Measurements from ENCODE around the gene ADAMTS12. TPM values are rescaled to one million over a fixed set of nuclear protein-coding genes. Genes with fewer than 3 reads are reported as not detected.

ADAMTS12 gene
- total and polyA plus RNA-seq, 4 donors: 0.49 to 6.4 (median 2.3) TPM

DNA sequence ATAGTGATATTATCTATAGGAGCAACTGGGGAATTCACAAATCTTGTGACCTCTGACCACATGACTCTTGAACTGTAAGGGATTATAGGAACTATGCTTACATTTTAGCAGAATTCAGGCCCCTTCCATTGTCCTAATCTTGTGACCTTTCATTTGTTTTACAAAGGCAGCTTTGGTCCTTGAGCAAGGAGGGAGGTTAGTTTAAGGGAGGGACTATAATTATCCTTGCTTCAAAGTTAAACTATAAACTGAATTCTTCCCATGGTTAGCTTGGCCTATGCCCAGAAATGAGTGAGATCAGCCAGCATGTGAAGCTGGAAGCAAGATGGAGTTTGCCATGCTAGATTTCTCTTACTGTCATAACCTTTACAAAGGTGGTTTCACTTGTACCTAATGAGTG, 399.8 kb downstream of the ADAMTS12 start:
- Histone ChIP-seq H3K27me3 (ENCODE audit: control insufficient read depth in 4 of 4, insufficient read depth in 4 of 4, low read length in 3 of 4) (no peaks in the 10 kb centered on the region), H3K9me3 (ENCODE audit: control insufficient read depth in 4 of 4, low read length in 3 of 4) (no peaks in the 10 kb centered on the region), H3K4me3 (ENCODE audit: low read depth in 1 of 3, low read length in 3 of 3) (no peak overlapping the region), H3K4me1 (ENCODE audit: control insufficient read depth in 4 of 4, insufficient read depth in 4 of 4, low read length in 3 of 4) (no peaks in the 10 kb centered on the region), H3K27ac (ENCODE audit: low read depth in 1 of 2, low read length in 2 of 2) (no peak overlapping the region), H3K9ac (ENCODE audit: low read depth in 1 of 2, low read length in 2 of 2) (no peak overlapping the region), H3K36me3 (ENCODE audit: control insufficient read depth in 4 of 4, insufficient read depth in 3 of 4, low read depth in 1 of 4, low read length in 3 of 4) (no peaks in the 10 kb centered on the region)
- DNase-seq (ENCODE audit: low spot score): no peak
- no peak for TF ChIP-seq HNF4G (IDR thresholded peaks at IDR 0.05)
- TF ChIP-seq GABPA (IDR thresholded peaks at IDR 0.05 in 1 of 2, conservative IDR thresholded peaks at IDR 0.05 in 1 of 2): no peak
- TF ChIP-seq HNF4A (conservative IDR thresholded peaks at IDR 0.05): no peak
- TF ChIP-seq YY1 (IDR thresholded peaks at IDR 0.05): no peak
- TF ChIP-seq RXRA (IDR thresholded peaks at IDR 0.05): no peak
- TF ChIP-seq FOXA2 (IDR thresholded peaks at IDR 0.05): no peak
- no peak for TF ChIP-seq FOXA1 (IDR thresholded peaks at IDR 0.05)
- TF ChIP-seq RAD21 (IDR thresholded peaks at IDR 0.05): no peak
- TF ChIP-seq, protein P1, sequence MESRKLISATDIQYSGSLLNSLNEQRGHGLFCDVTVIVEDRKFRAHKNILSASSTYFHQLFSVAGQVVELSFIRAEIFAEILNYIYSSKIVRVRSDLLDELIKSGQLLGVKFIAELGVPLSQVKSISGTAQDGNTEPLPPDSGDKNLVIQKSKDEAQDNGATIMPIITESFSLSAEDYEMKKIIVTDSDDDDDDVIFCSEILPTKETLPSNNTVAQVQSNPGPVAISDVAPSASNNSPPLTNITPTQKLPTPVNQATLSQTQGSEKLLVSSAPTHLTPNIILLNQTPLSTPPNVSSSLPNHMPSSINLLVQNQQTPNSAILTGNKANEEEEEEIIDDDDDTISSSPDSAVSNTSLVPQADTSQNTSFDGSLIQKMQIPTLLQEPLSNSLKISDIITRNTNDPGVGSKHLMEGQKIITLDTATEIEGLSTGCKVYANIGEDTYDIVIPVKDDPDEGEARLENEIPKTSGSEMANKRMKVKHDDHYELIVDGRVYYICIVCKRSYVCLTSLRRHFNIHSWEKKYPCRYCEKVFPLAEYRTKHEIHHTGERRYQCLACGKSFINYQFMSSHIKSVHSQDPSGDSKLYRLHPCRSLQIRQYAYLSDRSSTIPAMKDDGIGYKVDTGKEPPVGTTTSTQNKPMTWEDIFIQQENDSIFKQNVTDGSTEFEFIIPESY (IDR thresholded peaks at IDR 0.05): no peak
- no peak for TF ChIP-seq REST (IDR thresholded peaks at IDR 0.05)
- TF ChIP-seq JUND (IDR thresholded peaks at IDR 0.05): no peak

GRCh38 chr5:33490071-33490665, 401.6 kb downstream of the ADAMTS12 start:
- H3K9ac ChIP-seq (ENCODE audit: low read depth in 1 of 2, low read length in 2 of 2): no peak overlapping the region
- TF ChIP-seq GABPA (IDR thresholded peaks at IDR 0.05 in 1 of 2, conservative IDR thresholded peaks at IDR 0.05 in 1 of 2): no peak
- no peak overlapping the region for H3K27ac ChIP-seq (ENCODE audit: low read depth in 1 of 2, low read length in 2 of 2)
- H3K4me1 ChIP-seq (ENCODE audit: control insufficient read depth in 4 of 4, insufficient read depth in 4 of 4, low read length in 3 of 4): no peaks in the 10 kb centered on the region
- no peaks in the 10 kb centered on the region for H3K36me3 ChIP-seq (ENCODE audit: control insufficient read depth in 4 of 4, insufficient read depth in 3 of 4, low read depth in 1 of 4, low read length in 3 of 4)
- no peak for DNase-seq (ENCODE audit: low spot score)
- H3K27me3 ChIP-seq (ENCODE audit: control insufficient read depth in 4 of 4, insufficient read depth in 4 of 4, low read length in 3 of 4): no peaks in the 10 kb centered on the region
- H3K4me3 ChIP-seq (ENCODE audit: low read depth in 1 of 3, low read length in 3 of 3): no peak overlapping the region
- WGBS: 91% methylated on average over 1 of the region's 1 CpG
- no peaks in the 10 kb centered on the region for H3K9me3 ChIP-seq (ENCODE audit: control insufficient read depth in 4 of 4, low read length in 3 of 4)

DNA sequence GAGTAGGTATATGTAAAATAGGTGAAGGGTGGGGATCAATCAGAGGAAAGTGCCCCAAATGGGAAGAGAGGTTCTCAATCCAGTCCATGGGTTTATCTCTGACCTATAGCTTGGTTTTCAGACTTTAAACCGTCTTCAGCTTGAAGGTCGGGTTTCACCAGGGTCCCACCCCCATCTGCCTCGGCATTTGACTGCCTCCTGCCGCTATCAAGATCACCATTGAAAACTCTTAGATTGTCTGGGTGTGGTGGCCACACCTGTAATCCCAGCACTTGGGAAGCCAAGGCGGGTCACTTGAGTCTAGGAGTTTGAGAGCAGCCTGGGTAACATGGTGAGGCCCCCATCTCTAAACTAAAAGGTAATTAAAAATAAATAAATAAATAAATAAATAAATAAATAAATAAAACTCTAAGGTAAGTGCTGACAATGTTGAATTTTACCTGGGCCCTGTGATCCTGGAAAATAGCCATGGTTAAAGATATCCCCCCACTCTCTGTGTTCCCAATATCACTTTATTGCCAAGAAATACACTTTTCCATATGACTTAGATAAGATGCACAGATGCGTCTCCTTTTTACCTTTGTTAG, 402.2 kb downstream of the ADAMTS12 start:
- H3K4me3 ChIP-seq (ENCODE audit: low read depth in 1 of 3, low read length in 3 of 3): no peak overlapping the region
- H3K36me3 ChIP-seq (ENCODE audit: control insufficient read depth in 4 of 4, insufficient read depth in 3 of 4, low read depth in 1 of 4, low read length in 3 of 4): no peaks in the 10 kb centered on the region
- no peak for DNase-seq (ENCODE audit: low spot score)
- no peak overlapping the region for H3K9ac ChIP-seq (ENCODE audit: low read depth in 1 of 2, low read length in 2 of 2)
- H3K4me1 ChIP-seq (ENCODE audit: control insufficient read depth in 4 of 4, insufficient read depth in 4 of 4, low read length in 3 of 4): no peaks in the 10 kb centered on the region
- no peaks in the 10 kb centered on the region for H3K9me3 ChIP-seq (ENCODE audit: control insufficient read depth in 4 of 4, low read length in 3 of 4)
- H3K27me3 ChIP-seq (ENCODE audit: control insufficient read depth in 4 of 4, insufficient read depth in 4 of 4, low read length in 3 of 4): no peaks in the 10 kb centered on the region
- WGBS: 92% methylated on average over 6 of the region's 6 CpGs
- H3K27ac ChIP-seq (ENCODE audit: low read depth in 1 of 2, low read length in 2 of 2): no peak overlapping the region
- TF ChIP-seq, protein P2, sequence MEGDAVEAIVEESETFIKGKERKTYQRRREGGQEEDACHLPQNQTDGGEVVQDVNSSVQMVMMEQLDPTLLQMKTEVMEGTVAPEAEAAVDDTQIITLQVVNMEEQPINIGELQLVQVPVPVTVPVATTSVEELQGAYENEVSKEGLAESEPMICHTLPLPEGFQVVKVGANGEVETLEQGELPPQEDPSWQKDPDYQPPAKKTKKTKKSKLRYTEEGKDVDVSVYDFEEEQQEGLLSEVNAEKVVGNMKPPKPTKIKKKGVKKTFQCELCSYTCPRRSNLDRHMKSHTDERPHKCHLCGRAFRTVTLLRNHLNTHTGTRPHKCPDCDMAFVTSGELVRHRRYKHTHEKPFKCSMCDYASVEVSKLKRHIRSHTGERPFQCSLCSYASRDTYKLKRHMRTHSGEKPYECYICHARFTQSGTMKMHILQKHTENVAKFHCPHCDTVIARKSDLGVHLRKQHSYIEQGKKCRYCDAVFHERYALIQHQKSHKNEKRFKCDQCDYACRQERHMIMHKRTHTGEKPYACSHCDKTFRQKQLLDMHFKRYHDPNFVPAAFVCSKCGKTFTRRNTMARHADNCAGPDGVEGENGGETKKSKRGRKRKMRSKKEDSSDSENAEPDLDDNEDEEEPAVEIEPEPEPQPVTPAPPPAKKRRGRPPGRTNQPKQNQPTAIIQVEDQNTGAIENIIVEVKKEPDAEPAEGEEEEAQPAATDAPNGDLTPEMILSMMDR (IDR thresholded peaks at IDR 0.05; ENCODE audit: low read depth, low read length, missing input control): no peak
- TF ChIP-seq ATF3 (IDR thresholded peaks at IDR 0.05) (no peak), FOXA2 (IDR thresholded peaks at IDR 0.05) (no peak), GABPA (IDR thresholded peaks at IDR 0.05 in 1 of 2, conservative IDR thresholded peaks at IDR 0.05 in 1 of 2) (no peak), RAD21 (IDR thresholded peaks at IDR 0.05) (no peak), JUND (IDR thresholded peaks at IDR 0.05) (no peak), FOXA1 (IDR thresholded peaks at IDR 0.05) (no peak), TAF1 (conservative IDR thresholded peaks at IDR 0.05) (no peak), SP1 (IDR thresholded peaks at IDR 0.05) (no peak), YY1 (IDR thresholded peaks at IDR 0.05) (no peak), HNF4G (IDR thresholded peaks at IDR 0.05) (no peak), EGR1 (IDR thresholded peaks at IDR 0.05; ENCODE audit: low read depth in 2 of 2) (no peak), NR2F2 (IDR thresholded peaks at IDR 0.05) (no peak)
- TF ChIP-seq, protein P3, sequence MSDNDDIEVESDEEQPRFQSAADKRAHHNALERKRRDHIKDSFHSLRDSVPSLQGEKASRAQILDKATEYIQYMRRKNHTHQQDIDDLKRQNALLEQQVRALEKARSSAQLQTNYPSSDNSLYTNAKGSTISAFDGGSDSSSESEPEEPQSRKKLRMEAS (IDR thresholded peaks at IDR 0.05): no peak

Measured in liver (tissue), 9 donors.